AG10803 (cell line): Measurements from ENCODE around the gene ABCG1.

Experiments
- DNase-seq: peaks from one replicate; pipeline ENCODE4 v3.0.0; 2010; ENCODE audit warnings: low read depth
- H3K4me3 ChIP-seq: 2 replicates; pipeline ENCODE4 v1.5.1; 2011; ENCODE audit warnings: mild to moderate bottlenecking, low read length, control low read depth
- TF ChIP-seq, protein P1 (sequence below): conservative IDR thresholded peaks from 2 replicates; pipeline ENCODE4 v1.5.1; 2011; ENCODE audit warnings: mild to moderate bottlenecking, low read length, control low read depth, inconsistent platforms

ABCG1 gene

DNA sequence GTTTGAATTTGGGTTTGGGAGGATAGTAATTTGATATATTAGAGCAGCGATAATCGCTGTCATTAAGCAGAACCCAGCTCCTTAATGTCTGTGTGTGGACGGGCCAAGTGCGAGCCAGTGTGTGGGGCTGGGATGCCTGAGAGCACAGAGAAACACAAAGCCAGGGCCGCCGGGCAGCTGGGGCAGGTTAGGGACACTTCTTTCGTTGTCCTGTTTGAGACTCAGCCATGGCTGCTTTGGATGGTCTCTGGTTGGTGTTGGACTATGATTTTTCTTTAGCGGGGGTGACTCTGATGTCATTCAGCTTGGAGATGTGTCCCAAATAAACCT is 33.4 kb downstream of the ABCG1 start:
- TF ChIP-seq, protein P1, sequence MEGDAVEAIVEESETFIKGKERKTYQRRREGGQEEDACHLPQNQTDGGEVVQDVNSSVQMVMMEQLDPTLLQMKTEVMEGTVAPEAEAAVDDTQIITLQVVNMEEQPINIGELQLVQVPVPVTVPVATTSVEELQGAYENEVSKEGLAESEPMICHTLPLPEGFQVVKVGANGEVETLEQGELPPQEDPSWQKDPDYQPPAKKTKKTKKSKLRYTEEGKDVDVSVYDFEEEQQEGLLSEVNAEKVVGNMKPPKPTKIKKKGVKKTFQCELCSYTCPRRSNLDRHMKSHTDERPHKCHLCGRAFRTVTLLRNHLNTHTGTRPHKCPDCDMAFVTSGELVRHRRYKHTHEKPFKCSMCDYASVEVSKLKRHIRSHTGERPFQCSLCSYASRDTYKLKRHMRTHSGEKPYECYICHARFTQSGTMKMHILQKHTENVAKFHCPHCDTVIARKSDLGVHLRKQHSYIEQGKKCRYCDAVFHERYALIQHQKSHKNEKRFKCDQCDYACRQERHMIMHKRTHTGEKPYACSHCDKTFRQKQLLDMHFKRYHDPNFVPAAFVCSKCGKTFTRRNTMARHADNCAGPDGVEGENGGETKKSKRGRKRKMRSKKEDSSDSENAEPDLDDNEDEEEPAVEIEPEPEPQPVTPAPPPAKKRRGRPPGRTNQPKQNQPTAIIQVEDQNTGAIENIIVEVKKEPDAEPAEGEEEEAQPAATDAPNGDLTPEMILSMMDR, result no peak
- no peak overlapping the region for H3K4me3 ChIP-seq
- no peak for DNase-seq

DNA sequence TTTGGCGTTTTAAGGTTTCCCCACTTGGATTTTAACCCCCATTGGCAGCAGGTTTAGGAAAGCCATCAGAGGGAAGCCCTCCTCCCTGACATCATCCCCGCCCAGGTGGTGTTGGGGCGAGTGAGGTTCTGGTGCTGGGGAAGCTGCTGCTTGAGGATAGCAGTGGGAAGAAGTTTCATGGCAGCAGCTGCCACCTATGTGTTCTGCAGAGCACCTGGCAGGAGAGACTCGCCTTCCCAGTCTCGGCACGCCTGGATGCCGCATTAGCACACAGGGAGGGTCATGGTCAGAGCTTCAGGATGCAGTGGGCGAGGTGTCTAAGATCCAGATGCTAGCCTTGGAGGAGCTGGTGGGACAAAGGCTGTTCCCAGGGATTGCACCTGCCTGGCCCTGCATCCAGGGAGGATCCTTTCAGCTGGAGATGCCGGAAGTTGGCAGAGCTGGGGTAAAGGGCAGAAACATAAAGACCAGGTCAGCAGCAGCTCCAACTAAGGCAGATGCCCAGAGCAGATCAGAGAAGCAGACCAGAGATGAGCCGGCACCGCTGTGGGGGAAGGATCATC is 33.9 kb downstream of the ABCG1 start:
- no peak for DNase-seq
- H3K4me3 ChIP-seq, result no peak overlapping the region
- TF ChIP-seq, protein P1, result no peak

DNA sequence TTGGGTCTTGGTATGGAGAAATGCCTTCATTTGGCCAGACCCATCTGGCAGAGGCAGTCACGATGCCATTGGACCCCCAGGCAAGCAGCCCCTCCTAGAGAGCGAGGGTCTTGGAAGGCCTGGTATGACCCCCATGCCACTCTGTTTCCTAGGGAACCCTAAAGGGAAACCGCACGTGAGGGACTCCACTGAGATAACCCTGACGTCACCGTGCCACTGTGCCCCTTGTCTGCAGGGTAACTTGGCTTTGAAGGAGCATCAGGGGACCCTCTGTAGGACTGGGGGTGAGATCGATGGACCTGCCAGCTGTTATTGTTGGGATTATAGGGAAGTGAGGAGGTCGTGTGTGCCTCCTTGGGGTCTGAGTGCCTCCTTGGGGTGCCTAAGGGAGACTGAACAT is 34.5 kb downstream of the ABCG1 start:
- no peak for DNase-seq
- no peak overlapping the region for H3K4me3 ChIP-seq
- TF ChIP-seq, protein P1, result no peak

DNA sequence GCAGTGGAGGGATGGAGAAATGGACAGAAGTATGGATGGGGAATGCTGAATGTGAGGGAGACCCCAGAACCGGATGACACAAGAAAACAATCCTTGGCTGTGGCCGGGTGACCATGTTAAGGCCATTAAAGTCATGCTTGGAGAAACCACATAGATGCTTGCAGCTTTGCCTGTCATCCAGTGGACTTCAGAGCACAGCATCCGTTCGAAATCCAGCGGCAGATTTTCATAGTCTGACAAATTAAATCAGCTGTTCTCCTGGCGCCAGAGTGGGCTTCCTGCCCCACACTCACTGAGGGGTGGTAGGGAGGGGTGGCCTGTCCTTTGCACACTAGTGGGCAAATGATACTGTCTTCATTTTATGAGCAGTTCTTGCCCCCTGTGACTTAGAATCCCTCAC is 35.1 kb downstream of the ABCG1 start:
- TF ChIP-seq, protein P1, result no peak
- no peak overlapping the region for H3K4me3 ChIP-seq
- DNase-seq, result no peak

DNA sequence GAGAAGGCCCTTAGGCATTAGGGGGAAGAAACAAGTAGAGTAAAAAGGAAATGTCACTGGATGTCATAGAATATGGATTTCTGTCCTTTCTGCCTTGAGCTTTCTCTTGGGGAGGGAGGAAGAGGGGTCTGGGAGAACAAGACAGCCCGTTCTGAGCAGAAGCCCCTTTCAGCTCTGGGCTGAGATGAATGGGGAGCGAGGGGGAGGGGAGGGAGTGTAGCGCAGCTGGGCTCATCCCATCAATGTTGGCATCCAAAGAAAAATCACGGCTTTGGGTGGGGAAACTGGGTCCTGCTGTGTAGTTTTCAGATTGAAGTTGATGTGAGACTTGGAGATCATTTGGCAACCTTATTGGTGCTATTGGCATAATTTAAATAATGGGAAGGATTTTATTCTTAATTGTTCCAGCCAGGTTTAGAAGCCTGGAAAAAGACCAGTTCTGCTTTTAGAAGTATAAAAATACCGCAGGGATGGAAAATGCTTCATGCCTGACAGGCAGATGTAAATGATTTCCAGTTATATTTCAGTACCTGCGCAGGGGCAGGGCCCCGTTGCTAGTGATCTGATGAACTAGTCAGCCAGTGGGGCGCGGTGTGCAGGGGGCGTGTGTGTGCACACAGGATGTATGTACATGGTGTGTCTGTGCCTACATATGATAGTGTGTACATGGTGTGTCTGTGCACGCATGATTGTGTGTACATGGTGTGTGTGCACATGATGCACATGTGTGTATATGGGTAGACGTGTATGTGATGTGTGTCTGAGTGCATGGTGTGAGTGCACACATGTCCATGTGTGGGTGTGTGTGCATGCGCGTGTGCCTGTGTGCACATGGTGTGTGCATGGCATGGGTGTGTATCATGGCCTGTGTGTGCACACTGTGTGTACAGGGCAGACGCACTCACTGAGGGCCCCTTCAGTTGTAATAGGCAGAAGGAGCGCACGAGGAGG is 36.0 kb downstream of the ABCG1 start:
- TF ChIP-seq, protein P1, result no peak
- no peak for DNase-seq
- no peak overlapping the region for H3K4me3 ChIP-seq

DNA sequence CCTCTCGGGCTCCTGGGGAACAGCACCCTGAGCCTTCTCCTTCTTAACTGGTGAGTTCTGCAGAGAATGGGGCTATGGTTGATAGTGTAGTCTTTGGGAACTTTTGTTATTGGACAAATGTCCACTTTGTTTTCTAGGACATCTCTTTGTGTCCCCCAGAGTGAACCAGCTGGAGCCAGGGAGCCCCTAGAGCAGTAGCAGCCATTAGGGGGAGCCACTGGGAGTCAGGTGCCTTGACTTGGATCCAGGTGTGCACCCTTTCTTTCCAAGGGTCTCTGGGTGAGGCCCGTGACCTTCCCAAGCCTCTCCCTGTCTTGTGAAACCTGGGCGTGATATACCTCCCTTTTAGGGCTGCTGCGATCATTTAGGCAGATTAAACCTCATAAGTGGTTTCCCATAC is 36.9 kb downstream of the ABCG1 start:
- no peak for DNase-seq
- TF ChIP-seq, protein P1, result no peak

DNA sequence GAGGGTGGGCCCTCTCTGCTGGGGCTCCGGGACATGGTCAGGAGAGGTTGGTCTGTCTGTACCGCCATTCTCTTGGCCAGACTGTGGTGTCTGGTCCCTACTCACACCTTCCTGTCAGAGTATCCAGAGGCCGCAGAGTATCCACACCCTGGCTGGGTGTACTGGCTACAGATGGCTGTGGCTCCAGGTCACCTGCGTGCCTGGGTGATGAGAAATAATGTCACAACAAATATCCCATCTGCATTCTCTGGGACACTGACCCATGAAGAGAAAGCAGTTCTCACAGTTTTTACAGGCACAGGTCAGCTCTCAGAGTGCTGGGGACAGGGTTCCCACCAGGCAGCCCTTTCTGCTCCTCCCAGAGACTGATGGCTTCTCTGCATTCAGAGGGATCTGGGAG is 37.4 kb downstream of the ABCG1 start:
- no peak overlapping the region for H3K4me3 ChIP-seq
- no peak for DNase-seq
- TF ChIP-seq, protein P1, result no peak

More for the DNA sequence above, 36.9 kb downstream of the ABCG1 start:
- no peak overlapping the region for H3K4me3 ChIP-seq
